HG03342 (cell line): ENCODE measurements around the gene SFXN3.

Experiments used
- ATAC-seq: cut with Tn5 transposase; IDR thresholded peaks from one replicate; pipeline ENCODE4 v1.9.1; 2021; ENCODE audit warnings: mild to moderate bottlenecking, moderate library complexity; ENCODE audit not compliant: unreplicated experiment

The SFXN3 gene

GRCh38 chr10:101014966-101015581 lies 16.0 kb upstream of the SFXN3 start:
- ATAC-seq: no peak

- ATAC-seq: no peak
These were observed 15.5 kb upstream of the SFXN3 start for GRCh38 chr10:101015582-101015973.

DNA sequence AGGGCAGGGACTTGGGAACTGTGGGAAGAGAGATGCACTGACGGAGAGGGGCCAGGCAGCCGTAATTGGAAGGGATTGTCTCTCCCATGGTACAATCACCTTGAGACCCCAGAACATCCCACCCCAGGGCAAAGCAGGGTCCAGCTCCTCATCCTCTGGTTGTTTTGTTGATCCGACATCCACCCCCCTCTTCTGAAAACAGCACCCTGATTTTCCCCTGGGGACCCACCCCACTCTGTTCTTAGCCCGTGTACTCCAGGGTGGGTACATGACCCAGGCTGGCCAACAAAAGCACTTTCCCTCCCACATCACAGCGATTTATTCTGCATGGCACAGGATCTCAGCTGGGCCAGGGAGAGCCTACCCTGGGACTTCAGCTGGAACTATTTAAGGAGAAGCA lies 14.2 kb upstream of the SFXN3 start:
- no peak for ATAC-seq

- no peak for ATAC-seq
These were observed 12.9 kb upstream of the SFXN3 start for GRCh38 chr10:101018118-101018599.

DNA sequence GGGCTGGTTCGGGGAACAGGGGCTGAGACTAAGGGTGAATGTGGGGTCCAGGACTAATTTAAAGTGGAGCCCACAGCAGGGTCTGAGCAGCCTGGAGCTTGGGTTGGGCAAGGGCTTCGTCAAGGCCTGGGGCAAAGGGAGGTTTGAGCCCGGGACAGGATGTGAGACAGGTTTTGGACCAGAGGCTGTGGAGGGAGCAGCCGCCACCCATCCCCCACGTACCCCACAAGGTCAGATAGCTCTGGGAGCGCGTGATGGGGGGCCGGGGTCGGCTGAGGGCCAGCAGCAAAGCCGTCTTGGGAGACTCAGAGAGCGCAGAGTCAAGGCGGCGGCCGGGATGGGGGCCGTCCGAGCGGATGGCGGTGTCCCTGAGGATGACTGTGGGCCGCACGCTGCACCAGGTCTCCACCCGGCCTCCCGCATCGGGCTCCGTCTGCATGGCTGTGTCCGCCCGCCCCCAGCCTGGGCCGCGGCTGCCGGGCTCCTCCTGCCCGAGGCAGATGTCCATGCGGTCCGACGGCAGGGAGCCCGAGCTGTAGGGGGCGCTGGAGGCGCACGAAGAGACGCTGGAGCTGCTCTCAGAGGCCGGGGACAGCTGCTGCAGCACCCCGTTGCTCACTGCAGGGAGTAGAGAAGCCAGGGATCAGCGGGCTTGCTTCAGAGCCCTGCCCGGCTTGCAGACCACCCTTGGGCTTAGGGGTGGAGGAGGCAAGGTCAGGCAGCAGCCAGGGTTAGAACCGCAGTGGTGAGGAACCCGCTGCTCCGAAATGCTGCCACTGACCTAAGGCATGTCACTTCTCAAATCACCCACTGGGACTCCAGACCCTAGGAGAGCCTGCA lies 12.2 kb upstream of the SFXN3 start:
- ATAC-seq: no peak

- ATAC-seq: no peak
These were observed 11.7 kb upstream of the SFXN3 start for GRCh38 chr10:101019440-101019703.

GRCh38 chr10:101020427-101021075 lies 10.5 kb upstream of the SFXN3 start:
- no peak for ATAC-seq

GRCh38 chr10:101021239-101021638 lies 9.8 kb upstream of the SFXN3 start:
- no peak for ATAC-seq

DNA sequence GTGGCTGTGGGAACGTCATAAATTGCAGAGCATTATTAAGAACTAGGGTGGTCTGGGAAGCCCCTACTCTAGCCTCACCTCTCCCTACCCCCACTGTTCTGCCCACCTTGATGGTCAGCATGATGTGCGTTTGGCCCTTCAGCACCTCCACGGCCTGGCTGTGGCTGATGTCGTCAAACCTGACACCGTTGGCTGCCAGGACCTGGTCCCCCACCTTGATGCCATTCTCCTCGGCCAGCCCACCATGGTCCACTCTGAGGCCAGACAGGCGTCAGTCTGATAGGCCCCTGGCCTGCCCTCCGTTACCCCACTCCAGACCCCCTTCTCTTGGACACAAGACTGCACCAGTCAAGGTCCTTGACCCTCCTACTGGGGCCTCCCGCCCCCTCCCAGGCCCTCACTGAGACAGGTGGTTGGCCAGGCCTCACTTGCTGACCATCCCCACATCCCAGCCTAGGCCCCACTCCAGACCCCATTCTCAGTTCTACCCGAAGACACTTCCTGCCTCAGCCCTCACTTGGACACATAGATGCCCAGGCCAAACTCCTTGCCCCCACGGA lies 9.3 kb upstream of the SFXN3 start:
- no peak for ATAC-seq

- ATAC-seq: no peak
These were observed 7.9 kb upstream of the SFXN3 start for GRCh38 chr10:101022967-101023705.

GRCh38 chr10:101027106-101027720 lies 3.8 kb upstream of the SFXN3 start:
- no peak for ATAC-seq

- ATAC-seq: no peak
These were observed 2.3 kb upstream of the SFXN3 start for GRCh38 chr10:101028446-101029337.

DNA sequence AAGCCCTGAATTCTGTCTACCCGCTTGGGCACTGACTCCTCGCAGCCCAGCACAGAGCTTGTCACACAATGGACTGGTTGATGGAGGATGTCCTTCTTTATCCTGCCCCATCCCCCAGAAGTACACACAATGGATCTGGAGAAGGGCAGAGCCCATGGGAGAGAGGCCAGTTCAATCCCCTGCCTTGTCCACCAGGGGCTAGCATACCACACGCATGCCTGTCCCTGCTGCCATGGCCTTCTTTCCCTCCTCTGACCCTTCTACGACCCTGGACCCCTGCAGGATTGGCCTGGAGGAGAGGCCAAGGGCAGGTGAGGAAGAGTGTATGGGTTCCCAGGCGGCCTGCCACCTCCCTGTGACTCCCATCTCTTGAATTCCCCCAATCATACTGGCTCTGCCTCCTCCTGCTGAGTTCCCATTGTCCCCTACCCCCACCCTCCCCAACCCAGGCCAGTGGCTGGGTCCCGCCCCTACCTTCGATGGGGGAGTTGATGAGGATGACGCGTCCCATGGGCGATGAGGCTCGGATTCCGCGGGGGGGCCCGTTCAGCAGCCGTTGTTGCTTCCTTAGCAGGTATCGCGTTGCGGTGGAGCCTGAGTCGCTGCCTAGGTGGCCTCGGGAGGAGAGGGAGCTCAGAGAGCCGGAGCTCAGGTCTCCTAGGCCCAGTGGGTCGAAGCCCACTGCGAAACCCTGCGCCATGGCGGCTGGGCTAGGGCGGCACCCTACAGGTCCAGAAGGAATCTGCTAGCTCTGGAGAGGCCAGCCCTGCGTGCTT lies 1.3 kb upstream of the SFXN3 start:
- no peak for ATAC-seq

DNA sequence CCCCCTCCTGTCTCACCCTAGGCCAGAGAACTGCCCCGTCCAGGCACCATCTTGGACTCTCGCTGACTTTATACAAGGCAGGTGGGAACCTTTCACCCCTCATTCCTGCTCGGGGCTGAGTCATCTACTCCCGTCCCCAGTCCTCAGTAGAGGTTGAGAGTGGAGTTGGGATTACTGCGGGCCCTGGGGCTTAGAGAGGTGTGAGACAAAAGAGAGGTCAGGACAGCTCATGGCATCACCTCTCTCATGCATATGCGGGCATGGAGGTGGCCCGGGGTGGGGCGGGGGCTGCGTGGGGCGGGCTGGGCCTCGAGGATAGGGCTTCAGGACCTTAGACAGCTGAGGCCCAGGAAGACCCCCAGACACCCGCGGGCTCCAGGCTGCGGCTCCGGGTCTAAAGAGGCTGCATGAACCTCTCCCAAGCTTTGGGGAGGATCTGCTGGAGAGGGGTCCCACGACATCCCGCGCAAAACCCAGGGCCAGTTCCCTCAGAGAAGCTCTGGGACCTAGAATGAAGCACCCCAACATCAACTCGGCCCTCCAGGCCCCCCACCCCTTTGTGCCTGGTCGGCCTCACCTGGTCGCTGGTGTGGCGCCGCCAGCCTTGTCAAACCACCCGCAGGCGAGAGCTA lies 422 bp upstream of the SFXN3 start:
- no peak for ATAC-seq

- no peak for ATAC-seq
These were observed 982 bp downstream of the SFXN3 start for GRCh38 chr10:101031796-101032636.

GRCh38 chr10:101032637-101033224 lies 1.7 kb downstream of the SFXN3 start:
- ATAC-seq: no peak

DNA sequence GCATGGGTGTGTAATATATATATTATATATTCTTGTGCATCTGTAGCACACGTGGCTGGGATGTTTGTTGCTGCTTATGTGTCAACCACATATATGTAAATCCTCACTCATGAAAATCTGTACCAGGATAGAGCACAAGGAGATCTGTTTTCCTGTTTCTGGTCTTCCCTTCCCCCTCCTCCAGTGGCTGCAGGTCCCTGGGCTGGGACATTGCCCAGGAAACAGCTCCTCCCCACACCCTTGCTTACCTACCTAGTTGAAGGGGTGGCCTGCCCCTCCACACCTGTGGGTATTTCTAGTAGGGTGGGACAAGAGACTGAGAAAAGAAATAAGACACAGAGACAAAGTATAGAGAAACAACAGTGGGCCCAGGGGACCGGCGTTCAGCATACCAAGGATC lies 2.2 kb downstream of the SFXN3 start:
- no peak for ATAC-seq
